A549 (cell line): ENCODE results near the gene ARPC5L.

ENCODE experiments used
- CEBPB ChIP-seq, 2 experiments: fragments of >200 bp in 1 of 2; sonication (Bioruptor Twin) in 1 of 2; formaldehyde crosslinking in 1 of 2; IDR thresholded peaks; 2 replicates each; pipeline ENCODE4 v1.6.1; 2012 to 2016
- EP300 ChIP-seq, 2 experiments: fragments of >200 bp; sonication (Bioruptor Twin); formaldehyde crosslinking; IDR thresholded peaks; 2 replicates in 1 of 2; 3 replicates in 1 of 2; pipeline ENCODE4 v1.6.1; 2016 to 2017
- MYC ChIP-seq: IDR thresholded peaks from 2 replicates; pipeline ENCODE4 v1.6.1; 2012; ENCODE audit warnings: mild to moderate bottlenecking, inconsistent platforms, low read length, improper control_type of control experiment, borderline replicate concordance
- NR3C1 ChIP-seq: fragments of >200 bp; sonication (Bioruptor Twin); formaldehyde crosslinking; IDR thresholded peaks from 3 replicates; pipeline ENCODE4 v1.6.1; 2017
- POLR2A ChIP-seq: IDR thresholded peaks from 2 replicates; pipeline ENCODE4 v1.6.1; 2012; ENCODE audit warnings: mild to moderate bottlenecking, low read length
- RCOR1 ChIP-seq: fragments of 150-350 bp; IDR thresholded peaks from 2 replicates; pipeline ENCODE4 v1.6.1; 2014; ENCODE audit warnings: antibody characterized with exemption, low read length, low read depth
- TF ChIP-seq, protein P1 (sequence below): fragments of >200 bp; sonication (Bioruptor Twin); formaldehyde crosslinking; IDR thresholded peaks from 3 replicates; pipeline ENCODE4 v1.6.1; 2016
- TF ChIP-seq, protein P2 (sequence below): fragments of >200 bp; sonication (Bioruptor Twin); formaldehyde crosslinking; IDR thresholded peaks from 3 replicates; pipeline ENCODE4 v1.5.1; 2016
- TF ChIP-seq, protein P3 (sequence below): IDR thresholded peaks from 2 replicates; pipeline ENCODE4 v1.6.1; 2012

DNA sequence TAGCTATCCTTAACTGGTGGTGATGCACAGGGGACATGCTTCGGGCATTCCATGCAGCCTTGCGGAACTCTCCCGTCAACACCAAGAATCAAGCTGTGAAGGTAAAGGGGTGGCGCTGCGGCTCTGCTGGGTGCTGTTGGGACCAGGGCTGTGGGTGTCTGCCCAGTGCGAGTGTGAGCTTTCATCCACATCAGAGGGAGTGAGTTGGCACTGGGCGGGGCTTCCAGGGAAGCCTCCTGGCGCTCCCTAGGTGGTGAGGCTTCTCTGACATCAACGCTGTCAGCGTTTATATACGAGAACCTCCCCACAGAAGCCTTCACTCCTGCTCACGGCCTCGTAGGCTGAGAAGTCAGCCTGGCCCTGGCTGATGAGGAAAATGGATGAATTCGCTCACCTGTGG, 11.7 kb downstream of the ARPC5L start:
- no peak for TF ChIP-seq MYC
- TF ChIP-seq POLR2A, result no peak
- TF ChIP-seq, protein P1, sequence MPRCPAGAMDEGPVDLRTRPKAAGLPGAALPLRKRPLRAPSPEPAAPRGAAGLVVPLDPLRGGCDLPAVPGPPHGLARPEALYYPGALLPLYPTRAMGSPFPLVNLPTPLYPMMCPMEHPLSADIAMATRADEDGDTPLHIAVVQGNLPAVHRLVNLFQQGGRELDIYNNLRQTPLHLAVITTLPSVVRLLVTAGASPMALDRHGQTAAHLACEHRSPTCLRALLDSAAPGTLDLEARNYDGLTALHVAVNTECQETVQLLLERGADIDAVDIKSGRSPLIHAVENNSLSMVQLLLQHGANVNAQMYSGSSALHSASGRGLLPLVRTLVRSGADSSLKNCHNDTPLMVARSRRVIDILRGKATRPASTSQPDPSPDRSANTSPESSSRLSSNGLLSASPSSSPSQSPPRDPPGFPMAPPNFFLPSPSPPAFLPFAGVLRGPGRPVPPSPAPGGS, result no peak
- no peak for TF ChIP-seq EP300 (IDR thresholded peaks at IDR 0.05)
- TF ChIP-seq CEBPB (IDR thresholded peaks at IDR 0.05), result no peak
- TF ChIP-seq, protein P2, sequence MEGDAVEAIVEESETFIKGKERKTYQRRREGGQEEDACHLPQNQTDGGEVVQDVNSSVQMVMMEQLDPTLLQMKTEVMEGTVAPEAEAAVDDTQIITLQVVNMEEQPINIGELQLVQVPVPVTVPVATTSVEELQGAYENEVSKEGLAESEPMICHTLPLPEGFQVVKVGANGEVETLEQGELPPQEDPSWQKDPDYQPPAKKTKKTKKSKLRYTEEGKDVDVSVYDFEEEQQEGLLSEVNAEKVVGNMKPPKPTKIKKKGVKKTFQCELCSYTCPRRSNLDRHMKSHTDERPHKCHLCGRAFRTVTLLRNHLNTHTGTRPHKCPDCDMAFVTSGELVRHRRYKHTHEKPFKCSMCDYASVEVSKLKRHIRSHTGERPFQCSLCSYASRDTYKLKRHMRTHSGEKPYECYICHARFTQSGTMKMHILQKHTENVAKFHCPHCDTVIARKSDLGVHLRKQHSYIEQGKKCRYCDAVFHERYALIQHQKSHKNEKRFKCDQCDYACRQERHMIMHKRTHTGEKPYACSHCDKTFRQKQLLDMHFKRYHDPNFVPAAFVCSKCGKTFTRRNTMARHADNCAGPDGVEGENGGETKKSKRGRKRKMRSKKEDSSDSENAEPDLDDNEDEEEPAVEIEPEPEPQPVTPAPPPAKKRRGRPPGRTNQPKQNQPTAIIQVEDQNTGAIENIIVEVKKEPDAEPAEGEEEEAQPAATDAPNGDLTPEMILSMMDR, result no peak
- no peak for TF ChIP-seq RCOR1
- no peak for TF ChIP-seq NR3C1
- TF ChIP-seq, protein P3, sequence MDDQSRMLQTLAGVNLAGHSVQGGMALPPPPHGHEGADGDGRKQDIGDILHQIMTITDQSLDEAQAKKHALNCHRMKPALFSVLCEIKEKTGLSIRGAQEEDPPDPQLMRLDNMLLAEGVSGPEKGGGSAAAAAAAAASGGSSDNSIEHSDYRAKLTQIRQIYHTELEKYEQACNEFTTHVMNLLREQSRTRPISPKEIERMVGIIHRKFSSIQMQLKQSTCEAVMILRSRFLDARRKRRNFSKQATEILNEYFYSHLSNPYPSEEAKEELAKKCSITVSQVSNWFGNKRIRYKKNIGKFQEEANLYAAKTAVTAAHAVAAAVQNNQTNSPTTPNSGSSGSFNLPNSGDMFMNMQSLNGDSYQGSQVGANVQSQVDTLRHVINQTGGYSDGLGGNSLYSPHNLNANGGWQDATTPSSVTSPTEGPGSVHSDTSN, result no peak
